ENCODE results near the gene AGGF1.
"Not testable (repeated sequence)": the region's sequence is repeated elsewhere in the genome, so short reads cannot be mapped to it uniquely, and the experiment has no call there.

DNA sequence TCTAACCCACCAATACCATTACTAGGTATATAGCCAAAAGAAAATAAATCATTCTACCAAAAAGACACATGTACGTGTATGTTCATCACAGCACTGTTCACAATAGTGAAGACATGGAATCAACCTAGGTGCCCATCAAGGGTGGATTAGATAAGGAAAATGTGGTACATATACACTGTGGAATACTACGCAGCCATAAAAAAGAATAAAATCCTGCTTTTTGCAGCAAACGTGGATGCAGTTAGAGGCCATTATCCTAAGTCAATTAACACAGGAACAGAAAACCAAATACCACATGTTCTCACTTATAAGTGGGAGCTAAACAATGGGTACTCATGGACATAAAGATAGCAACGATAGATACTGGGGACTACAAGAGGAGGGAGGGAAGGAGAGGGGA is 32.0 kb upstream of the AGGF1 start:
- not testable (repeated sequence) for TF ChIP-seq POLR2A (IDR thresholded peaks at IDR 0.05)
- TF ChIP-seq, protein P1, sequence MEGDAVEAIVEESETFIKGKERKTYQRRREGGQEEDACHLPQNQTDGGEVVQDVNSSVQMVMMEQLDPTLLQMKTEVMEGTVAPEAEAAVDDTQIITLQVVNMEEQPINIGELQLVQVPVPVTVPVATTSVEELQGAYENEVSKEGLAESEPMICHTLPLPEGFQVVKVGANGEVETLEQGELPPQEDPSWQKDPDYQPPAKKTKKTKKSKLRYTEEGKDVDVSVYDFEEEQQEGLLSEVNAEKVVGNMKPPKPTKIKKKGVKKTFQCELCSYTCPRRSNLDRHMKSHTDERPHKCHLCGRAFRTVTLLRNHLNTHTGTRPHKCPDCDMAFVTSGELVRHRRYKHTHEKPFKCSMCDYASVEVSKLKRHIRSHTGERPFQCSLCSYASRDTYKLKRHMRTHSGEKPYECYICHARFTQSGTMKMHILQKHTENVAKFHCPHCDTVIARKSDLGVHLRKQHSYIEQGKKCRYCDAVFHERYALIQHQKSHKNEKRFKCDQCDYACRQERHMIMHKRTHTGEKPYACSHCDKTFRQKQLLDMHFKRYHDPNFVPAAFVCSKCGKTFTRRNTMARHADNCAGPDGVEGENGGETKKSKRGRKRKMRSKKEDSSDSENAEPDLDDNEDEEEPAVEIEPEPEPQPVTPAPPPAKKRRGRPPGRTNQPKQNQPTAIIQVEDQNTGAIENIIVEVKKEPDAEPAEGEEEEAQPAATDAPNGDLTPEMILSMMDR (IDR thresholded peaks at IDR 0.05 in 8 of 11, conservative IDR thresholded peaks at IDR 0.05 in 3 of 11), result not testable (repeated sequence)
